Activated gamma-delta T cell treated with Interleukin-2 at 50 U/mL for 16 hours (primary cell): ENCODE measurements around the gene GET4.
A peak's percentile ranks its signal among the peaks of the same experiment; 100 is the strongest.
"Not testable (repeated sequence)": the region's sequence is repeated elsewhere in the genome, so short reads cannot be mapped to it uniquely, and the experiment has no call there.

Experiments used
- DNase-seq: peaks from one replicate; pipeline ENCODE4 v3.0.0-alpha.2; 2020

GET4 gene

DNA sequence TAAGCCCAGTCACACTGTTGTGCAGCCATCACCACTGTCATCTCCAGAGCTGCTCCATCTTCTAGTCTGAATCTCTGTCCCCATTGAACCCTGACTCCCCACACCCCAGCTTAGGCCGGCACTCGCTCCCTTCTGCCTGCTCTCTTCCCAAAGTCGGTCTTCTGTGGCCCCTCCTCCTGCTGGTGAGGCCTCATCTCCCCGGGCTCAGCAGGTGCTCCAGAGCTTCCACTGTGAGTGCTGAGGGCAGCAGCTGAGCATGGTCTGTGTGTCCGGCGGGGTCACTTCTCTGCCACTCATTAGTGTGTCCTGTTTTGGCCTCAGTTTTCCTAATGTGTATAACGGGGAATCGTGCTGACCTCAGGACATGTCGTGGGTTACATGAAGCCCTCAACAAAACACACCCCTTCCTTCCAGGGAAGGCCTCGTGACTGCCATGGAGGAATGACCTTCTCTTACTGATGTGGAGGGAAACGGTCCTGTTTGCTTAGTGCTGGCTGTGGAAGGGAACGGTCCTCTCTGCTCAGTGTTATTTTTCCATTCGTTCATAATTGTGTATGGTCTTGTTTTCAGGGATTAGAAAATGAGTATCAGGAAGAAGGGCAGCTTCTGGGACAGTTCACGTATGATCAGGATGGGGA is 4.3 kb upstream of the GET4 start:
- DNase-seq = no peak

DNA sequence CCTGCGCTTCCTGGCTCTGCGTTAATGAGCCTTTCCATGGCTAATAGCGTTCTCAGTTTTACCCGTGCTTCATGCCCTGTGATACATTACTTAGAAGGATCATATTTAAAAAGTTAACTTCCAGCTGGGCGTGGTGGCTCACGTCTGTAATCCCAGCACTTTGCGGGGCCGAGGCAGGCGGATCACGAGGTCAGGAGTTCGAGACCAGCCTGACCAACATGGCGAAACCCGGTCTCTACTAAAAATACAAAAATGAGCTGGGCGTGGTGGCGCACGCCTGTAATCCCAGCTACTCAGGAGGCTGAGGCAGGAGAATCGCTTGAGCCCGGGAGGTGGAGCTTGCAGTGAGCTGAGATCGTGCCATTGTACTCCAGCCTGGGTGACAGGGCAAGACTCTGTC is 3.7 kb upstream of the GET4 start:
- DNase-seq = not testable (repeated sequence)

- DNase-seq = peak; percentile 60
Observed at GRCh38 chr7:873367-874002, 2.9 kb upstream of the GET4 start.

DNA sequence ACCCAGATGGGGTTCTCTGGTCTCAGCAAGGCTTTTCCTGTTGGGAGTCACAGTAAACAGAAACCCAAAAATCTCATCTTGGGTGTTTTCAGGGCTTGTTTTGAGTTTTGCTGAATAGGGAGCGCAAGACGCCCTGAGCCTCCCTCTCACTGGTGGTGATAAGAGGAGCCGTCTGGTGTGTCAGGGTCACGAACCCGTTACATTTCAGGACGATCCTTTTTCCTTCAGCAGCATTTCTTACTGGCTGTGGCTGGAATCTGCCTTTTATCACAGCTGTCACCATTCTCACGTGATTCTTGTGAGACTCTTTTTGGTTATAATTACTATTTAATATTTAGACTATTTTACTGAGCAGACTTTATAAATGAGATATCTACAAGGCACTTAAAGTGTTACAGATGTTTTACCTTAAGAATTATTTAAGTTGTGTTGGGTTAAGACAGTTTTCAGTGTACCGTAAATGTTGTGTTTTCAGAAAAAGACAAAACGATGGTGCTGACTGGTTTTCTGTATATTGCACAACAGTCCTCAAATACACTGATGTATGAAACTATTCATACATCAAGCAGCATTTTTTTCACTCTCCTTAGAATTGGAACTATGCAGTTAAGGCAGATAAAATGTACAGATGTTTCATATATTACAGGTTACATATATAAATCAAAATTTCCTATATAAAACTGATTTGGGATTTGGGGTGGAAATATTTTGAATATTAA is 2.2 kb upstream of the GET4 start:
- no peak for DNase-seq

DNA sequence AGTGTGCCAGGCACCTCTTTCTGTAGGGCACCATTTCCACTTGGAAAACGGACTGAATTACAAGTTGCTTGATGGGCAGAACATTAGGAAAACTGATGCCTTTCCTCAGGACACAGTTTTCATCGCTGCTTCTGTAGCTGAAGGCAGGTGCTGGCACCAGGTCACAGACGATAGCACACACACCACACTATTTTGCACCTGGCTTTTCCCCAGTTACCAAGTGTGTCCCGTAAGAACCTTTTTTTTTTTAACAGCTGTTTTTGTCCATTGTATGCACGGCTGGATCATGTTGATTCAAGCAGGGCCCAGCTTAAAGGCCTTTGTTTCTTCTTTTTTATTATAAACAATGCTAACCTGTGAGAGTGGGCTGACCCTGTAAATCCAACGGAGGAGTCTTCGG is 1.3 kb upstream of the GET4 start:
- no peak for DNase-seq

GRCh38 chr7:875476-876076 is 778 bp upstream of the GET4 start:
- DNase-seq = no peak

GRCh38 chr7:876972-877311 is 588 bp downstream of the GET4 start:
- DNase-seq = peak; percentile 24

DNA sequence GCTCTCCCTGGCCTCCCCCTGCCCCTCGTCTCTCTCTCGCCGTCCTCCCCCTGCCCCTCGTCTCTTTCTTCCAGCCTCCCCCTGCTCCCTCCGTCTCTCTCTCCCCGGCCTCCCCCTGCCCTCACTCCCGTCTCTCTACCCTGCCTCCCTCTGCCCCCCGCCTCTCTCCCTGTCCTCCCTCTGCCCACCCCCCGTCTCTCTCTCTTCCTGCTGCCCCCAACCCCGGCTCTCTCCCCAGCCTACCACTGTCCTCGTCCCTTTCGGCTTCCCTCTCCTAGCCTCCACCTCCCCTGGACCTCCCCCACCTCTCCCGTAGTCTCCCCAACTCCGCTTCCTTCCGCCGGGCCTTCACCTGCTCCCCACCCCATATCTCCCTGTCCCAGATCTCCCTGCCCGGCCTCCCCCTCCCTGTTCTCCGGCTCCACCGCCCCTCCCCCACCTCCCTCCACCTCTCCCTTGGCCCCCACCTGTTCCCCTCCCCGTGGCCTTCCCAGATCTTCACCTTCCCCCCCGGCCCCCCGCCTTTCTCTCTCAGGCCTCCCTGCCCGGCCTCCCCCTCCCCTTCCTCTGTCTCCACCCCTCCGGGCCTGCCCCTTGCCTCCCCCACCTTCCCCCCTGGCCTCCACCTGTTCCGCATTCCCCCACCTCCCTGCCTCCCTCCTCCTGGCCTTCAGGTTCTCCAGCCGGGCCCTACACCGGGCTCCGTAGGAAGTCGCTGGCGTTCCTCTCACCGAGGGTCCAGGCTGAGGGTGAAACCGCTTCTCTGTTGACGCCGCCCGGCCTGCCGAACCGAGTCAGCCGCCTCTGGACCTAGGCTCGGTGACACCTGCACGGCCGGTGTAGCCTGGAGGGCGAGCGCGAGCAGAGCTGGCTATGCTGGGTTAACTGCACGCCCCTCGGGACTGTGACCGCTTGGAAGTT is 1.2 kb downstream of the GET4 start:
- no peak for DNase-seq

DNA sequence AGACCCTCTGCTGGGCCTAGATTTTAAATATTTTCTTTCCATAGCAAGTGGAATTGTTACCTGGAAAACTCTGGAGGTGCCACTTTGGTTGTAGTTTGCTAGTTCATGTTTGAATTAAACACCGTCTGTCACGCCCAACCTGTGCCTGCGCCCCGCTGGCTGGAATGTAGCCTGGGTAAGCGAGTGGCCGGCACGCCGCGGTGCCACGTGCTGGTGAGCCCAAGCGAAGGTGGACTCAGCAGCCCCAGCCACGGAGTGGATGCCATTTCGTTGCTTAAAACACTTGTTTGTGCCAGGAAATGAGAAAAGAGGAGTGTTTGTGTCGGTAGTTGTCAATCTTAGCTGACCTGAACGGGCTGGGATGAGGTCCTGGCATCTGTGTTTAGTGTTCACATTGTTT is 2.7 kb downstream of the GET4 start:
- DNase-seq = no peak

- DNase-seq = no peak
Observed at GRCh38 chr7:879706-880105, 3.4 kb downstream of the GET4 start.

GRCh38 chr7:880450-880849 is 4.1 kb downstream of the GET4 start:
- DNase-seq = no peak

- DNase-seq = no peak
Observed at GRCh38 chr7:881441-882234, 5.3 kb downstream of the GET4 start.

- no peak for DNase-seq
Observed at GRCh38 chr7:882336-883035, 6.1 kb downstream of the GET4 start.

- DNase-seq = no peak
Observed at GRCh38 chr7:883055-884021, 7.0 kb downstream of the GET4 start.

DNA sequence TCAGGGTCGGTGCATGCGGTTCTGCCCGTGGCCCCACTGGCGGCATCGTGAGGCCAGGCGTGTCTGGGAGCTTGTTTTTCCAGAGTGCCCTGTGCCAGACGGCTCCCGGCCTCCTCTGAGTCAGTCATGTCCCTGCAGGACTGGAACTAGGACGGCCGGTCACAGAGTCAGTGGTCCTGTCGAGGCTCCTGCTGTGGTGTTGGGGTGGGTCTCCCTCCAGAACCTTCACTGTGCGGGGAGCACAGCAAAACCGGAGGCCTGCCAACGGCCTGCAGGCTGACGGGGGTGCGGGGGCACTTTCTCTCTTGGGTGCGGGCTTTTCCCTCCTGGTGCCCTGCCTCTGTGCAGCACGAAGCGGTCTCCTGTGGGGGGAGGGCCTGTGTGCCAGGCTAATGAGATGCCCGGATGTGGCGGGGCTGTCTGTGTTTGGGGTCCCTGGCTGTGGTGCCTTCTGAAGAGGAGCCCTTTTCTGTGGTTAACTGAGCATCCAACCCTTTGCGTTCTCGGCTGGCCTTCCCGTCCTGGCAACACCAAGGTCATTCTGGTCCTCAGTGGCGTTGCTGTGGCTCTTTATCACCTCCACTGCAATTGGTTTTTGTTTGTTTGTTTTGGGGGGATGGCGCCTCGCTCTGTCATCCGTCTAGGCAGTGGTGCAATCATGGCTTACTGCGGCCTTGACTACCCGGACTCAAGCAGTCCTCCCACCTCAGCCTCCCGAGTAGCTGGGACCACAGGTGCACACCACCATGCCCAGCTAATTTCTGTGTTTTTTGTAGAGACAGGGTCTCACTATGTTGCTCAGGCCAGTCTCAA is 8.0 kb downstream of the GET4 start:
- no peak for DNase-seq

GRCh38 chr7:885261-885892 is 9.0 kb downstream of the GET4 start:
- DNase-seq = no peak

GRCh38 chr7:885893-886625 is 9.7 kb downstream of the GET4 start:
- no peak for DNase-seq
